Heart left ventricle (tissue), 16 donors: ENCODE results near the gene LGR5. TPM values are rescaled to one million over a fixed set of nuclear protein-coding genes. Genes with fewer than 3 reads are reported as not detected.

Source experiments
- ATAC-seq, 4 donors: fragments of 200-7000 bp; cut with Tn5 transposase; one replicate each; pipeline ENCODE4 v1.9.1; 2020 to 2022; ENCODE audit warnings: moderate library complexity in 4 of 4, mild to moderate bottlenecking in 3 of 4, moderate number of reproducible peaks in 1 of 4
- DNase-seq, 5 donors: peaks; one replicate each; pipeline ENCODE4 v3.0.0-alpha.2; 2020
- H3K27ac ChIP-seq, 12 donors: fragments of 200-600 bp; sonication (generic) in 4 of 12; one replicate each; pipeline versions ENCODE4 v1.5.0 to v1.8.0; 2016 to 2022; ENCODE audit warnings: mild to moderate bottlenecking in 2 of 12
- H3K27me3 ChIP-seq, 9 donors: fragments of 200-600 bp; sonication (generic) in 2 of 9; one replicate each; pipeline versions ENCODE4 v1.5.1 to v1.8.0; 2016 to 2022; ENCODE audit warnings: mild to moderate bottlenecking in 3 of 9
- H3K36me3 ChIP-seq, 9 donors: fragments of 200-600 bp; sonication (generic) in 2 of 9; one replicate each; pipeline versions ENCODE4 v1.5.0 to v1.8.0; 2018 to 2022; ENCODE audit warnings: mild to moderate bottlenecking in 2 of 9
- H3K4me1 ChIP-seq, 12 donors: fragments of 200-600 bp; sonication (generic) in 4 of 12; one replicate each; pipeline versions ENCODE4 v1.5.0 to v1.8.0; 2016 to 2022; ENCODE audit warnings: mild to moderate bottlenecking in 3 of 12
- H3K4me3 ChIP-seq, 12 donors: fragments of 200-600 bp; sonication (generic) in 4 of 12; one replicate each; pipeline versions ENCODE4 v1.5.0 to v1.8.0; 2017 to 2022; ENCODE audit warnings: mild to moderate bottlenecking in 9 of 12, moderate library complexity in 4 of 12
- H3K9me3 ChIP-seq, 12 donors: fragments of 200-600 bp; sonication (generic) in 4 of 12; one replicate each; pipeline versions ENCODE4 v1.5.0 to v1.8.0; 2016 to 2022; ENCODE audit warnings: mild to moderate bottlenecking in 1 of 12
- POLR2A ChIP-seq, 2 donors: fragments of 450-650 bp; IDR thresholded peaks; one replicate each; pipeline ENCODE4 v1.6.1; 2017; ENCODE audit warnings: antibody characterized with exemption in 2 of 2, mild to moderate bottlenecking in 2 of 2, moderate library complexity in 2 of 2
- WGBS, 4 donors: extraction: QIAGEN DNeasy Blood & Tissue Kit in 2 of 4; methylation state at CpG; one replicate each; pipeline versions ENCODE4 v1.1.5 to v1.1.7; 2013 to 2018; 5-methylcytosine and 5-hydroxymethylcytosine counted together
- intact Hi-C, 10 donors: fragments of 100-400 bp; cut with DNase I; formaldehyde crosslinking; loops; one replicate each; pipeline versions ENCODE4 v1.11.1 to v1.14.2; 2022
- polyA plus RNA-seq, 2 donors: library from polyadenylated mRNA; stranded (reverse); fragments of 200-250 nt; gene quantifications; one replicate each; pipeline ENCODE4 v1.2.3, GENCODE V29; 2013
- total RNA-seq, 9 donors: library from RNA; depleted of rRNA in 2 of 9; stranded (reverse); fragments of >200 nt in 2 of 9; fragmentation: NEBNext Ultra II Directional in 3 of 9; extraction: Animal tissue kit (Norgen Biotek cat#: 25700) in 3 of 9; gene quantifications; one replicate each; pipeline versions ENCODE4 v1.1.0 to v1.2.4, GENCODE V29; 2016 to 2023
- TF ChIP-seq, protein P1 (sequence below), 12 donors: fragments of 200-600 bp; sonication (generic) in 4 of 12; IDR thresholded peaks; one replicate each; pipeline versions ENCODE4 v1.5.0 to v1.8.0; 2018 to 2022; ENCODE audit warnings: antibody characterized with exemption in 12 of 12, mild to moderate bottlenecking in 5 of 12
- donor health status: ischemic (EF 13 %, LVEDD 7.1; RV severe dilation, severe dysfunction).
- donor health status: healthy with polysubstance abuse.
- donor health status: DM: no; HTN: yes; CAD: no.
- donor health status: DM: no; HTN: no; CAD: no.
- donor health status: ischemic (EF 25% LVEDD 6.9; RV normal size, moderate dysfunction).
- donor health status: ischemic (EF 25% LVEDD 5.7; RV mildly dilated, moderate dysfunction).
- donor health status: healthy.
- donor health status: DM: yes; HTN: yes; CAD: no.
- donor health status: ischemic (EF 35%, LVEDD 5.7; RV mildly dilated, moderate dysfunction).
- donor health status: nonischemic (EF 11% LVEDD 7.7; RV severe dilation, severe dysfunction).
- donor health status: DM: yes; HTN: yes; CAD: no.
- donor health status: PGD.
- donor health status: ischemic (EF 29% LVEDD 5.4; RV normal size, mild dysfunction).
- donor health status: nonischemic (EF 23%, LVEDD 6.1; RV moderate dilation, normal function).

Gene LGR5
- total and polyA plus RNA-seq, 11 donors, result 0.03 to 0.20 (median 0.13) TPM; not detected in 7

- no peak for ATAC-seq
- no peak overlapping the region for H3K4me3 ChIP-seq
- WGBS, 4 donors, result 60 to 66% (median 64%) methylated on average over 6 of the region's 6 CpGs
- peak overlapping the region in 1 of 12 donors; percentile 39 for H3K27ac ChIP-seq
- H3K9me3 ChIP-seq, result no peaks in the 10 kb centered on the region
- peaks cover 0 to 100% (median 92%) of the 10 kb centered on the region in 9 donors for H3K36me3 ChIP-seq
- no peak for TF ChIP-seq POLR2A (IDR thresholded peaks at IDR 0.05)
- TF ChIP-seq, protein P1, sequence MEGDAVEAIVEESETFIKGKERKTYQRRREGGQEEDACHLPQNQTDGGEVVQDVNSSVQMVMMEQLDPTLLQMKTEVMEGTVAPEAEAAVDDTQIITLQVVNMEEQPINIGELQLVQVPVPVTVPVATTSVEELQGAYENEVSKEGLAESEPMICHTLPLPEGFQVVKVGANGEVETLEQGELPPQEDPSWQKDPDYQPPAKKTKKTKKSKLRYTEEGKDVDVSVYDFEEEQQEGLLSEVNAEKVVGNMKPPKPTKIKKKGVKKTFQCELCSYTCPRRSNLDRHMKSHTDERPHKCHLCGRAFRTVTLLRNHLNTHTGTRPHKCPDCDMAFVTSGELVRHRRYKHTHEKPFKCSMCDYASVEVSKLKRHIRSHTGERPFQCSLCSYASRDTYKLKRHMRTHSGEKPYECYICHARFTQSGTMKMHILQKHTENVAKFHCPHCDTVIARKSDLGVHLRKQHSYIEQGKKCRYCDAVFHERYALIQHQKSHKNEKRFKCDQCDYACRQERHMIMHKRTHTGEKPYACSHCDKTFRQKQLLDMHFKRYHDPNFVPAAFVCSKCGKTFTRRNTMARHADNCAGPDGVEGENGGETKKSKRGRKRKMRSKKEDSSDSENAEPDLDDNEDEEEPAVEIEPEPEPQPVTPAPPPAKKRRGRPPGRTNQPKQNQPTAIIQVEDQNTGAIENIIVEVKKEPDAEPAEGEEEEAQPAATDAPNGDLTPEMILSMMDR (IDR thresholded peaks at IDR 0.05), result no peak
- no peaks in the 10 kb centered on the region for H3K27me3 ChIP-seq
- intact Hi-C loops, result no loop called here
- no peak for DNase-seq
- peaks cover 0 to 3% (median 0%) of the 10 kb centered on the region in 12 donors for H3K4me1 ChIP-seq
Measured at GRCh38 chr12:71610031-71610795, 170.6 kb downstream of the LGR5 start.

GRCh38 chr12:71621938-71622337 is 182.3 kb downstream of the LGR5 start:
- intact Hi-C loops, result no loop called here
- 96 to 100% (median 99%) methylated on average over 1 of the region's 1 CpG for WGBS, 4 donors
- H3K36me3 ChIP-seq, result peaks cover 0 to 100% (median 97%) of the 10 kb centered on the region in 9 donors
- TF ChIP-seq, protein P1 (IDR thresholded peaks at IDR 0.05), result no peak
- no peak for TF ChIP-seq POLR2A (IDR thresholded peaks at IDR 0.05)
- H3K4me3 ChIP-seq, result no peak overlapping the region
- no peaks in the 10 kb centered on the region for H3K27me3 ChIP-seq
- no peak for DNase-seq
- no peak for ATAC-seq
- H3K4me1 ChIP-seq, result peaks cover 0 to 14% (median 5%) of the 10 kb centered on the region in 12 donors
- no peak overlapping the region for H3K27ac ChIP-seq
- H3K9me3 ChIP-seq, result no peaks in the 10 kb centered on the region

DNA sequence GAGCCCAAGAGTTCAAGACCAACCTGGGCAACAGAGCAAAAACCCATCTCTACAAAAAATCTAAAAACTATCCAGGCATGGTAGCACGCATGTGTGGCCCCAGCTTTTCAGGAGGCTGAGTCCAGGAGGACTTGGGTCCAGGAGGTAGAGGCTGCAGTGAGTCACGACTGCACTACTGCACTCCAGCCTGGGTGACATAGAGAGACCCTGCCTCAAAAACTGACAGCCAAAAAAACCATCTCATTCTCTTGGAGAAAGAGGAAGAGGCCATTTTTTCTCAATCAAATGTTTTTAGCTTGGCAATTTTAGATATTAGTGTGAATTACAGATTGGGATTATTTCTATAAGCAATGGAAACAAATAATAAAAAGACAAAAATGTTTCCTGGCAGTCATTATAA is 185.9 kb downstream of the LGR5 start:
- WGBS, 4 donors, result 91 to 95% (median 94%) methylated on average over 2 of the region's 2 CpGs
- no peak for TF ChIP-seq POLR2A (IDR thresholded peaks at IDR 0.05)
- TF ChIP-seq, protein P1 (IDR thresholded peaks at IDR 0.05), result no peak

GRCh38 chr12:71626098-71626497 is 186.5 kb downstream of the LGR5 start:
- Histone ChIP-seq H3K4me3 (no peak overlapping the region), H3K27me3 (no peaks in the 10 kb centered on the region), H3K36me3 (peaks cover 0 to 100% (median 96%) of the 10 kb centered on the region in 9 donors), H3K4me1 (peaks cover 0 to 21% (median 5%) of the 10 kb centered on the region in 12 donors), H3K9me3 (no peaks in the 10 kb centered on the region), H3K27ac (peak overlapping the region in 5 of 12 donors; percentile 6 to 31 (median 22))
- intact Hi-C loops, result no loop called here
- DNase-seq, result no peak
- peak in 1 of 4 donors; percentile 72 for ATAC-seq
- no peak for TF ChIP-seq POLR2A (IDR thresholded peaks at IDR 0.05)
- TF ChIP-seq, protein P1 (IDR thresholded peaks at IDR 0.05), result no peak
- WGBS, 4 donors, result 38 to 43% (median 41%) methylated on average over 5 of the region's 5 CpGs

More for the DNA sequence above, 185.9 kb downstream of the LGR5 start:
- H3K4me1 ChIP-seq, result peaks cover 0 to 21% (median 5%) of the 10 kb centered on the region in 12 donors
- peak overlapping the region in 3 of 12 donors; percentile 6 to 22 (median 9) for H3K27ac ChIP-seq
- DNase-seq (no peak), ATAC-seq (no peak)
- no peak overlapping the region for H3K4me3 ChIP-seq
- intact Hi-C loops, result no loop called here
- no peaks in the 10 kb centered on the region for H3K9me3 ChIP-seq
- H3K27me3 ChIP-seq, result no peaks in the 10 kb centered on the region
- peaks cover 0 to 100% (median 96%) of the 10 kb centered on the region in 9 donors for H3K36me3 ChIP-seq
